Mammary epithelial cell (primary cell): Measurements from ENCODE around the gene BROX.

Experiments used
- CTCF ChIP-seq, 2 donors: IDR thresholded peaks in 1 of 2; conservative IDR thresholded peaks in 1 of 2; 2 replicates each; pipeline ENCODE4 v1.5.1; 2011 to 2012; ENCODE audit warnings: inconsistent platforms in 2 of 2, low read length in 2 of 2, mild to moderate bottlenecking in 2 of 2, control low read depth in 1 of 2, low read depth in 1 of 2; ENCODE audit not compliant: insufficient read depth in 1 of 2; ENCODE audit errors: extremely low read depth in 1 of 2
- EZH2 ChIP-seq: IDR thresholded peaks from 2 replicates; pipeline ENCODE4 v1.6.1; 2012; ENCODE audit warnings: low read length, inconsistent platforms, borderline replicate concordance

GRCh38 chr1:222777463-222777862 is 65.1 kb downstream of the BROX start:
- TF ChIP-seq CTCF (conservative IDR thresholded peaks at IDR 0.05 in 1 of 2, IDR thresholded peaks at IDR 0.05 in 1 of 2; ENCODE audit: extremely low read depth in 1 of 2, insufficient read depth in 1 of 2, low read depth in 1 of 2, low read length in 2 of 2), result no peak
- no peak for TF ChIP-seq EZH2
